Activated T-cell treated with anti-CD3 and anti-CD28 coated beads, Interleukin-2, amount 50 U/mL, for 48 hours (primary cell): ENCODE results near the gene TNIK.

Experiments used
- DNase-seq, 2 experiments: peaks; one replicate each; pipeline ENCODE4 v3.0.0-alpha.2; 2020

Gene TNIK

DNA sequence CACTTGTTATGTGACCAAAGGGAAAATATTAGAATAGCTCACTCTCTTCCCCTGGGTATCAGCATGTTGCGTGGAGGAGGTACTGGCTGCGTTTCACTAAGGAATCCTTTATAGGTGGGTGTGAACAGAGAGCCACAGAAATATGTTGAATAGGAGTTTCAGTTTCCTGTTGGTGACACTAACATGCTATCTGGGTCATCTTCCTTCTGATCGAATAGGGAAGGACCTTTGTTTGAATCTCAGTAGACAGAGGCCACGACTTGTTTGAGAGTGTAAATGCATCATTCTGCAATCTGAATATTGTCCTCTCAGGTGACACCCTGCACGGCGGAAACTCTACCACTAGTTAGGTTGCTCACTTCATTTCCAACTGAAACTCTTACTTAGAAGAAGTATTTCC, 275.8 kb downstream of the TNIK start:
- no peak for DNase-seq

DNA sequence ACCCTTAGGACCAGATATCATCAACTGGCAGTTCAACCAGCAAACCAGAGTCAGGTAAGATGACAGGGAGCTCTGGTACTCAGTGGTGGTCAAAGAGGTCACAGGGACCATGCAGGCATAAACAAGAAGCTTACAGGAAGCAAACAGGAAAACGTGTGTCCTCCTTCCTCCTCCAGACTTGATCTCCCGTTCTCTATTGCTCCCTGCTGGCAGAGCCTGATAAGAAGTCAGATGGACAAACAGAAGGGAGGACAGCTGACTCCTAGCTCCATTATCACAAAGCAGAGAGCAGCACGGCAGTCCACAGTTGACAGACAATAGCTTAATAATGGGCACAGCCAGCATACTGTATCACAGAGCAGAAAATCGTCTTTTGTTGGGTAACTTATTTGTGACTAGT, 277.2 kb downstream of the TNIK start:
- no peak for DNase-seq

GRCh38 chr3:171181907-171182690, 278.1 kb downstream of the TNIK start:
- DNase-seq: no peak

DNA sequence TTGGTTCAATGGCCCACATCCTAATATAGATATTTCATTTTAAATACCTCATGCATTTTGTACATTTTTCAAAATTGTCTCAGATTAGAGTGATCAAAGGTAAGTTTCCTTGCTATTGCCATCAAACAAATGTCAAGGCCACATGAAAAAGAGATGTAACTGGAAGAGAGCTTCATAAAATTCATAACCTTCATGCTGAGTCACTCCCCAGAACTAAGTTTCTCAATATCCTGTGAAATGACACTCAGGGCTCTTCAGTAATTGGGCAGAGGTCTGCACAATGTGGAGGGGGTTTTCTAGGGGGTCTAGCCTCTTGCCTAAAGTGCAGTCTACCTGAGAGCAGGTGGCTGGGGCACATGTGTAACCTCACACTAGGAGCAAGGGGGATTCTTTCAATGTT, 281.5 kb downstream of the TNIK start:
- no peak for DNase-seq

DNA sequence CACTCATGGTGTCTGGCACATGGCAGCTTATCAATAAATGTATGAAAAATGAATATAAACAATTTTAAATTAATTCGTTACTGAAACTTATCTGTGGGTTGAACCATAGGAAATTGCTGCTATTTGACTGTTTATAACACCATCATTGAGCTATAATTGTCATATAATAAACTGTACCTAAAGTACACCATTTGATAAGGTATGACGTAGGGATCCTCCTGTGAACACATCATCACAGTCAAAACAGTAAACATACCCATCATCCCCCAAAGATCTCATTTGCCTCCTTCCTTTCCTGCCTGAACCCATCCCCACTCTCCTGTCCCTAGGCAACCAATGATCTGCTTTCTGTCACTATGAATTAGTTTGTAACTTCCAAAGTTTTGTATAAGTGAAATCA, 282.7 kb downstream of the TNIK start:
- DNase-seq: no peak

- DNase-seq: no peak
Measured at GRCh38 chr3:171177056-171177455, 283.1 kb downstream of the TNIK start.

- DNase-seq: no peak
Measured at GRCh38 chr3:171176244-171176933, 283.8 kb downstream of the TNIK start.

GRCh38 chr3:171175741-171176234, 284.4 kb downstream of the TNIK start:
- DNase-seq: no peak

GRCh38 chr3:171173736-171174135, 286.5 kb downstream of the TNIK start:
- DNase-seq: no peak

GRCh38 chr3:171172070-171172469, 288.1 kb downstream of the TNIK start:
- no peak for DNase-seq

- DNase-seq: no peak
Measured at GRCh38 chr3:171169866-171170265, 290.3 kb downstream of the TNIK start.

DNA sequence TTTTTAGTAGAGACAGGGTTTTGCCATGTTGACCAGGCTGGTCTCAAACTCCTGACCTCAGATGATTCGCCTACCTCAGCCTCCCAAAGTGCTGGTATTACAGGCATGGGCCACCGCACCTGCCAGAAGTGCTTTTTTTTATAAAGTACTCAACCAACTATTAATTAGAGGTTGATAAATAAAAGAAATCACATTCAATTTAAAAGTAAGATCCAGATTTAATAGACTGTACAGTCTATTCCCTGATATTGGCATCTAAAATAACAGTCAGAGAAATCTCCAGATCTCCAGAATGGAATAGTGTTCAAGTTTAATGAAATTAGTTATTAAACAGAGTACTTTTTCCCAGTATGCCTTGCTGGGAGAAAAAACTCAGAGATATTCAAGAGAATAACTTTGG, 290.8 kb downstream of the TNIK start:
- DNase-seq: no peak

DNA sequence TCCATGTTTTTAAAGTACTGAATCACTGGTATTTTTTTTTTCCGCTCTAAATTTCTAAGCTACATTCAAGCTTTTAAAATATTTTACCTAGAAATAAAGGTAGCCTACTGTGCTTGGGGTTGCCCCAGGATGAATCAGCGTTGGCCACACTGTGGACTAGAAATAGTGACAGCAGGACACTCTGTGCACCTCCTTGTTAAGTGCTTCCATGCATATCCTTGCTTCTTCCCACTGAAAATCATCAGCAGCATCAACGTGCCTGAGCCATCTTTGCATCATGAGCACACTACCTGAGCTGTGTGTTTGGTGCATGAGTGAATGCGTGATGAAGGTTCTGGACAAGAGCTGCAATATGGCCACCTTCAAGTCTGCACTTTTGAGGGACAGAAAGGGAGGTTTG, 291.7 kb downstream of the TNIK start:
- DNase-seq: no peak

- no peak for DNase-seq
Measured at GRCh38 chr3:171168086-171168485, 292.1 kb downstream of the TNIK start.

DNA sequence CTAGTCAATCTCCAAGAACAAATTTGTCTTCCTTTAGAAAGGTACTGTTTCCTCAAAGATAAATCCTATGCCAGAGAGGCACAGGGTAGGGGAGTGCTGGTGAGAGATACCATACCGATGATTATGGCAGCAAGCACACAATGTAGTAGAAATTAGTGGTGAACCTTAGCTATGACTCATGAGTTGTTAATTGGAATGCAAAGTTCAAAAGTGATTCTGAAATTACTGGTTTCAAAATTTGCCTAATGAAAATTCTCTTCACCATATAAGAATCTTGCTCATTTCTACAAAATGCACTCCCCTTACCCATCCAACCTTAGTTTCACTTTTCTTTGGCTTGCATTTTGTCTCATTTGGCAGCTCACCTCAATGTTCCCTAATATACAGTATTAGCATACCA, 294.2 kb downstream of the TNIK start:
- DNase-seq: no peak

GRCh38 chr3:171165499-171165921, 294.7 kb downstream of the TNIK start:
- no peak for DNase-seq

- DNase-seq: no peak
Measured at GRCh38 chr3:171164067-171164465, 296.1 kb downstream of the TNIK start.

- no peak for DNase-seq
Measured at GRCh38 chr3:171163101-171164066, 296.8 kb downstream of the TNIK start.

GRCh38 chr3:171160325-171160724, 299.9 kb downstream of the TNIK start:
- DNase-seq: no peak

DNA sequence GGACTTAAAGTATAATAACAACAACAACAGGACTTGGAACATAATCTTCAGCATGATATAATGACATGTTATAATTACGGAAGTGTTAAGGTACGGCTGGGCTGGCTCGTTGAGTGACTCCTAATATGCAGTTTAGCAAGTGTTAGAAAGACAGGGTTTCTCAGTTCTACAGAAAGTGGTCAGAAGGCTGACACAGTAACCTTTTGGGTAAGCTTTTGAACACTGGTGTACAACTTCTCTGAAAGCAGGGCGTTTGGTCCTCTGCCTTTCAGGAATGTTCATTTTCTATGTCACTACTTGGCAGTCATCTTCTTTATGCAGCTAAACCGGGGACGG, 300.4 kb downstream of the TNIK start:
- no peak for DNase-seq

DNA sequence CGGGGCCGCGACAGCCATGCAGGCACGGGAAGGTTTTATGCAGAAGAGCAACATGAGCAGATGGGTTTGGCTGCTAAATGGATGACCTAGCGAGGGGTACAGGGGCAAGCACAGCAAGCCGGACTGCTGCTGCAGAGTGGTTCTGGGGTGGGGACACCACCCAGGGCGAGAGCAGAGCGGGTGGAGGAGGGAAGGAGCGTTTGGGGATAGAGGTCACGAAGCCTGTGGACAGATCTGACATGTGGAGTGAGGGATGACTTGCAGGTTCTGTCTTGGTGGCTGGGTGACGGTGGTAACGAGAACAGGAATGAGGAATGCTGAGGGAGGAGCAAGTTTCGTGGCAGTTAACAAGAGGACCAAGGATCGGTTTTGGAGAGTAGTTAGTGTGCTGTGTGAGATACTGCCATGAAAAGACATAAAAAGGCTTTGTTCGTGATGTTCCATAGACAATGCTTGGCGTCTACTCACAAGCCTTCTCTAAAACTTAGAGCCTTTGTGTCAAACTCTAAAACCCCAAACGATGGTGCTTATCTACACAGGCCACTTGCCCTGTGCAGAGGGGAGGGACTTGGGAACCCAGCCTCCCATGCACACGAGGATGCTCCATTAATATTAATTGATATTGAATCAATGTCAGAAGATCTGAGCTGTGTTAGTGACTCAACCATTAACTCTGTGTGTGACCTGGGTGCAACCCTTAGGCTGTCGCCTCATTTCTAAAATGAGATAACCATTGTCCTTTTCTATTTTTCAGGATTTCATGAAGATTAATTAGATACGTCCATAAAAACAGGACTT, 301.0 kb downstream of the TNIK start:
- no peak for DNase-seq

- no peak for DNase-seq
Measured at GRCh38 chr3:171157980-171158379, 302.2 kb downstream of the TNIK start.
